Gastroesophageal sphincter (tissue), 3 donors: ENCODE measurements around the gene SHISA6.

Experiments used
- CTCF ChIP-seq, 4 experiments: fragments of 200-600 bp in 2 of 4; fragments of 450-650 bp in 2 of 4; sonication (generic) in 1 of 4; IDR thresholded peaks; one replicate each; pipeline ENCODE4 v1.5.1; 2017 to 2019; ENCODE audit warnings: antibody characterized with exemption in 4 of 4, mild to moderate bottlenecking in 2 of 4, moderate library complexity in 2 of 4
- POLR2A ChIP-seq, 2 donors: fragments of 450-650 bp; IDR thresholded peaks; one replicate each; pipeline ENCODE4 v1.6.1; 2017; ENCODE audit warnings: antibody characterized with exemption in 2 of 2, mild to moderate bottlenecking in 2 of 2, moderate library complexity in 1 of 2
- POLR2AphosphoS5 ChIP-seq: sonication (generic); formaldehyde crosslinking; IDR thresholded peaks from one replicate; pipeline ENCODE4 v1.6.1; 2017; ENCODE audit warnings: antibody characterized with exemption

GRCh38 chr17:11342138-11342537 is 101.1 kb downstream of the SHISA6 start:
- TF ChIP-seq POLR2AphosphoS5 = no peak
- no peak for TF ChIP-seq POLR2A (IDR thresholded peaks at IDR 0.05)
- no peak for TF ChIP-seq CTCF (IDR thresholded peaks at IDR 0.05)
